CD14-positive monocyte (primary cell): ENCODE measurements around the gene GKN1. TPM values are rescaled to one million over a fixed set of nuclear protein-coding genes. Genes with fewer than 3 reads are reported as not detected.

Source experiments
- DNase-seq, 3 donors: peaks; one replicate each; pipeline ENCODE4 v3.0.0-alpha.2; 2011 to 2022
- H2AFZ ChIP-seq: 2 replicates; pipeline ENCODE4 v1.6.0; 2012; ENCODE audit warnings: mild to moderate bottlenecking, low read depth, low read length, inconsistent platforms; ENCODE audit not compliant: insufficient read depth, poor library complexity, severe bottlenecking
- H3K27ac ChIP-seq, 2 donors: 1 replicate in 1 of 2; 2 replicates in 1 of 2; pipeline ENCODE4 v1.5.1; 2012 to 2013; ENCODE audit warnings: low read length in 2 of 2, control low read depth in 1 of 2, inconsistent platforms in 1 of 2, low read depth in 1 of 2, mild to moderate bottlenecking in 1 of 2
- H3K27me3 ChIP-seq, 2 donors: one replicate each; pipeline versions ENCODE4 v1.6.0 to v1.6.1; 2011 to 2013; ENCODE audit warnings: low read length in 2 of 2; ENCODE audit not compliant: control insufficient read depth in 2 of 2, insufficient read depth in 2 of 2
- H3K36me3 ChIP-seq, 2 donors: replicated peaks in 1 of 2; 1 replicate in 1 of 2; 2 replicates in 1 of 2; pipeline versions ENCODE4 v1.5.1 to v1.6.1; 2012 to 2013; ENCODE audit warnings: low read length in 2 of 2, control low read depth in 1 of 2, inconsistent platforms in 1 of 2, mild to moderate bottlenecking in 1 of 2; ENCODE audit not compliant: insufficient read depth in 2 of 2, control insufficient read depth in 1 of 2
- H3K4me1 ChIP-seq, 2 donors: 1 replicate in 1 of 2; 2 replicates in 1 of 2; pipeline versions ENCODE4 v1.5.1 to v1.6.1; 2012 to 2013; ENCODE audit warnings: low read length in 2 of 2, control low read depth in 1 of 2, inconsistent platforms in 1 of 2, mild to moderate bottlenecking in 1 of 2, moderate library complexity in 1 of 2; ENCODE audit not compliant: insufficient read depth in 2 of 2, control insufficient read depth in 1 of 2
- H3K4me2 ChIP-seq: replicated peaks from 2 replicates; pipeline ENCODE3; 2012; ENCODE audit warnings: low read length, moderate library complexity, mild to moderate bottlenecking; ENCODE audit not compliant: poor library complexity, severe bottlenecking; ENCODE audit errors: extremely low read depth
- H3K4me3 ChIP-seq, 3 experiments: fragments of 200-600 bp in 1 of 3; sonication (generic) in 1 of 3; replicated peaks in 1 of 3; 1 replicate in 2 of 3; 2 replicates in 1 of 3; pipeline ENCODE4 v1.5.1; 2011 to 2013; ENCODE audit warnings: low read length in 3 of 3, mild to moderate bottlenecking in 3 of 3, control low read depth in 2 of 3, low read depth in 2 of 3, inconsistent platforms in 1 of 3, moderate library complexity in 1 of 3
- H3K79me2 ChIP-seq: 2 replicates; pipeline ENCODE4 v1.6.0; 2012; ENCODE audit warnings: mild to moderate bottlenecking, control low read depth, inconsistent platforms, low read length, moderate library complexity; ENCODE audit not compliant: insufficient read depth
- H3K9ac ChIP-seq: 2 replicates; pipeline ENCODE4 v1.6.0; 2017; ENCODE audit warnings: low read length, mild to moderate bottlenecking; ENCODE audit not compliant: insufficient read depth, poor library complexity, severe bottlenecking
- H3K9me3 ChIP-seq, 2 donors: replicated peaks in 1 of 2; 1 replicate in 1 of 2; 2 replicates in 1 of 2; pipeline versions ENCODE4 v1.5.1 to v1.6.1; 2012 to 2013; ENCODE audit warnings: low read length in 2 of 2, control low read depth in 1 of 2; ENCODE audit not compliant: control insufficient read depth in 1 of 2, insufficient read depth in 1 of 2
- H4K20me1 ChIP-seq: 2 replicates; pipeline ENCODE4 v1.6.0; 2012; ENCODE audit warnings: mild to moderate bottlenecking, low read length, control low read depth, moderate library complexity; ENCODE audit not compliant: insufficient read depth
- H3K27ac Mint-ChIP-seq, 7 donors: one replicate each; pipeline ENCODE4 v1.8.0; 2020; ENCODE audit warnings: mild to moderate bottlenecking in 7 of 7, mixed read lengths in 7 of 7, moderate library complexity in 6 of 7, inconsistent platforms in 2 of 7
- H3K27me3 Mint-ChIP-seq, 3 donors: one replicate each; pipeline ENCODE4 v1.8.0; 2021 to 2022; ENCODE audit warnings: low read depth in 3 of 3, mild to moderate bottlenecking in 3 of 3, mixed read lengths in 3 of 3, moderate library complexity in 3 of 3, inconsistent platforms in 1 of 3
- H3K36me3 Mint-ChIP-seq, 2 donors: one replicate each; pipeline ENCODE4 v1.8.0; 2020; ENCODE audit warnings: mixed read lengths in 2 of 2, inconsistent platforms in 1 of 2, mild to moderate bottlenecking in 1 of 2
- H3K4me1 Mint-ChIP-seq: one replicate; pipeline ENCODE4 v1.8.0; 2020; ENCODE audit warnings: mild to moderate bottlenecking, mixed read lengths
- H3K4me3 Mint-ChIP-seq, 2 donors: one replicate each; pipeline ENCODE4 v1.8.0; 2020; ENCODE audit warnings: mild to moderate bottlenecking in 2 of 2, mixed read lengths in 2 of 2, moderate library complexity in 1 of 2
- H3K9me3 Mint-ChIP-seq, 7 donors: one replicate each; pipeline ENCODE4 v1.8.0; 2020 to 2022; ENCODE audit warnings: mixed read lengths in 7 of 7, mild to moderate bottlenecking in 6 of 7, moderate library complexity in 6 of 7, inconsistent platforms in 2 of 7
- CTCF ChIP-seq: fragments of 200-600 bp; IDR thresholded peaks from one replicate; pipeline ENCODE4 v1.8.0; 2022; ENCODE audit warnings: antibody characterized with exemption, mild to moderate bottlenecking
- WGBS: methylation state at CpG from one replicate; pipeline ENCODE4 v1.1.5; 2013; ENCODE audit warnings: missing lambda C conversion rate; ENCODE audit not compliant: insufficient coverage; 5-methylcytosine and 5-hydroxymethylcytosine counted together
- intact Hi-C, 2 donors: fragments of 100-400 bp; cut with micrococcal nuclease; formaldehyde crosslinking; loops; one replicate each; pipeline versions ENCODE4 v1.15.0 to v1.15.1; 2023
- polyA plus RNA-seq, 3 donors: library from polyadenylated mRNA; depleted of rRNA in 1 of 3; unstranded in 2 of 3; stranded (reverse) in 1 of 3; fragments of 300-500 nt in 2 of 3; fragments of >200 nt in 1 of 3; fragmentation: Illumina TruSeq in 2 of 3; gene quantifications; 1 replicate in 2 of 3; 2 replicates in 1 of 3; pipeline ENCODE4 v1.2.3, GENCODE V29; 2012 to 2021

The GKN1 gene
- polyA plus RNA-seq, 3 donors = not detected

GRCh38 chr2:68992341-68992740 lies 17.9 kb downstream of the GKN1 start:
- Histone ChIP-seq H3K27ac (no peak overlapping the region), H4K20me1 (no peaks in the 10 kb centered on the region), H3K79me2 (no peaks in the 10 kb centered on the region), H3K9ac (no peak overlapping the region), H2AFZ (no peak overlapping the region), H3K4me2 (no peak overlapping the region), H3K9me3 (no peaks in the 10 kb centered on the region), H3K4me3 (no peak overlapping the region), H3K36me3 (no peaks in the 10 kb centered on the region), H3K4me1 (no peaks in the 10 kb centered on the region), H3K27me3 (no peaks in the 10 kb centered on the region)
- no peak for TF ChIP-seq CTCF
- 92% methylated on average over 4 of the region's 5 CpGs for WGBS
- no peak for DNase-seq
- Mint-ChIP-seq H3K36me3 (no peaks in the 10 kb centered on the region), H3K4me3 (no peak overlapping the region), H3K4me1 (no peaks in the 10 kb centered on the region), H3K27ac (no peak overlapping the region), H3K27me3 (peaks cover 3 to 10% (median 6%) of the 10 kb centered on the region in 3 donors), H3K9me3 (no peaks in the 10 kb centered on the region)
- intact Hi-C loops = no loop called here

DNA sequence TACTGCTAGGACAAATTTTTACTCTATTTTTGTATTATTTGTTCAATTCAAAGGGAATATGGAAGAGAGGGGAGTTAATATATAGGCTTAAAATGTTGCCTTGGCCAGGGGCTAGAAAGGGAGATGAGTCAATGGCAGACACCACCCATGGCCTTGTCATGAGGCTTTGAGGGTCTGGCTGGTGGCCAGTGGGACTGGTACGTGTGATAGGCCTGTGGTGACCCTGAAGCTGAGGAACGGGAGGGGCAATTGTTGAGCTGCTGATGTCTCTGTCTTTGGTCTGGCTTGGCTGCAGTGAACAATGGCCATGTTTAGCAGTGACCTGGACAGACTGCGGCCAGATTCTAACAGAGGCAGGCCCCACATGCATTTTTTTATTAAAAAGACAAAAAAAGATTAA lies 18.5 kb downstream of the GKN1 start:
- no peak overlapping the region for H3K4me3 ChIP-seq
- no peak overlapping the region for H3K27ac ChIP-seq
- no peaks in the 10 kb centered on the region for H3K36me3 ChIP-seq
- no peak for TF ChIP-seq CTCF
- H3K9ac ChIP-seq = no peak overlapping the region
- WGBS = 44% methylated on average over 1 of the region's 3 CpGs
- no peaks in the 10 kb centered on the region for H3K27me3 ChIP-seq
- DNase-seq = no peak
- no peak overlapping the region for H2AFZ ChIP-seq
- Mint-ChIP-seq H3K27ac (no peak overlapping the region), H3K36me3 (no peaks in the 10 kb centered on the region), H3K27me3 (peaks cover 3 to 10% (median 6%) of the 10 kb centered on the region in 3 donors), H3K9me3 (no peaks in the 10 kb centered on the region), H3K4me1 (no peaks in the 10 kb centered on the region), H3K4me3 (no peak overlapping the region)
- no peaks in the 10 kb centered on the region for H3K4me1 ChIP-seq
- H3K9me3 ChIP-seq = no peaks in the 10 kb centered on the region
- H3K4me2 ChIP-seq = no peak overlapping the region
- H4K20me1 ChIP-seq = no peaks in the 10 kb centered on the region
- no peaks in the 10 kb centered on the region for H3K79me2 ChIP-seq
- intact Hi-C loops = no loop called here
